Breast epithelium (tissue), 4 donors: ENCODE measurements around the gene PGLYRP4. TPM values are rescaled to one million over a fixed set of nuclear protein-coding genes. Genes with fewer than 3 reads are reported as not detected.

Experiments
- DNase-seq, 2 donors: peaks; one replicate each; pipeline ENCODE4 v3.0.0-alpha.2; 2019; ENCODE audit warnings: low spot score in 2 of 2
- H3K27ac ChIP-seq, 2 donors: fragments of 200-600 bp; sonication (generic) in 1 of 2; one replicate each; pipeline ENCODE4 v1.5.1; 2016 to 2019; ENCODE audit warnings: mild to moderate bottlenecking in 1 of 2
- H3K27me3 ChIP-seq, 2 donors: fragments of 200-600 bp; sonication (generic) in 1 of 2; one replicate each; pipeline versions ENCODE4 v1.5.1 to v1.6.0; 2017 to 2019; ENCODE audit warnings: control low read depth in 1 of 2, mild to moderate bottlenecking in 1 of 2
- H3K36me3 ChIP-seq: fragments of 200-600 bp; one replicate; pipeline ENCODE4 v1.5.1; 2019
- H3K4me1 ChIP-seq, 2 donors: fragments of 200-600 bp; sonication (generic); one replicate each; pipeline ENCODE4 v1.5.1; 2016 to 2019; ENCODE audit warnings: control low read depth in 1 of 2
- H3K4me3 ChIP-seq, 3 donors: fragments of 200-600 bp; sonication (generic); 1 replicate in 2 of 3; 2 replicates in 1 of 3; pipeline ENCODE4 v1.5.1; 2016 to 2019; ENCODE audit warnings: mild to moderate bottlenecking in 3 of 3, moderate library complexity in 2 of 3
- H3K9me3 ChIP-seq, 2 donors: fragments of 200-600 bp; sonication (generic) in 1 of 2; one replicate each; pipeline ENCODE4 v1.5.1; 2016 to 2019; ENCODE audit warnings: control low read depth in 1 of 2
- CTCF ChIP-seq, 3 donors: fragments of 450-650 bp; IDR thresholded peaks; one replicate each; pipeline ENCODE4 v1.5.1; 2016 to 2017; ENCODE audit warnings: antibody characterized with exemption in 3 of 3, mild to moderate bottlenecking in 3 of 3, moderate library complexity in 3 of 3
- POLR2A ChIP-seq: fragments of 450-650 bp; IDR thresholded peaks from one replicate; pipeline ENCODE4 v1.6.1; 2016; ENCODE audit warnings: antibody characterized with exemption, mild to moderate bottlenecking, moderate library complexity
- POLR2AphosphoS5 ChIP-seq, 3 donors: sonication (generic); formaldehyde crosslinking; IDR thresholded peaks; one replicate each; pipeline ENCODE4 v1.6.1; 2017; ENCODE audit warnings: antibody characterized with exemption in 3 of 3
- intact Hi-C: fragments of 100-400 bp; cut with DNase I; formaldehyde crosslinking; loops from one replicate; pipeline ENCODE4 v1.15.1; 2023; ENCODE audit warnings: low total_unique reads
- total RNA-seq, 3 donors: library from RNA; depleted of rRNA; stranded (reverse); fragments of >200 nt; gene quantifications; one replicate each; pipeline ENCODE4 v1.1.0, GENCODE V29; 2016

PGLYRP4 gene
- total RNA-seq, 3 donors from 2014 or later, result not detected

GRCh38 chr1:153392258-153392657 is 43.6 kb upstream of the PGLYRP4 start:
- no peak for DNase-seq
- Histone ChIP-seq H3K36me3 (no peaks in the 10 kb centered on the region), H3K27ac (no peak overlapping the region), H3K4me3 (no peak overlapping the region), H3K4me1 (no peaks in the 10 kb centered on the region), H3K27me3 (peaks cover 0 to 7% of the 10 kb centered on the region in 2 donors), H3K9me3 (no peaks in the 10 kb centered on the region)
- intact Hi-C loops, result no loop called here
- no peak for TF ChIP-seq POLR2AphosphoS5 (IDR thresholded peaks at IDR 0.05)
- TF ChIP-seq CTCF (IDR thresholded peaks at IDR 0.05), result no peak
- no peak for TF ChIP-seq POLR2A

DNA sequence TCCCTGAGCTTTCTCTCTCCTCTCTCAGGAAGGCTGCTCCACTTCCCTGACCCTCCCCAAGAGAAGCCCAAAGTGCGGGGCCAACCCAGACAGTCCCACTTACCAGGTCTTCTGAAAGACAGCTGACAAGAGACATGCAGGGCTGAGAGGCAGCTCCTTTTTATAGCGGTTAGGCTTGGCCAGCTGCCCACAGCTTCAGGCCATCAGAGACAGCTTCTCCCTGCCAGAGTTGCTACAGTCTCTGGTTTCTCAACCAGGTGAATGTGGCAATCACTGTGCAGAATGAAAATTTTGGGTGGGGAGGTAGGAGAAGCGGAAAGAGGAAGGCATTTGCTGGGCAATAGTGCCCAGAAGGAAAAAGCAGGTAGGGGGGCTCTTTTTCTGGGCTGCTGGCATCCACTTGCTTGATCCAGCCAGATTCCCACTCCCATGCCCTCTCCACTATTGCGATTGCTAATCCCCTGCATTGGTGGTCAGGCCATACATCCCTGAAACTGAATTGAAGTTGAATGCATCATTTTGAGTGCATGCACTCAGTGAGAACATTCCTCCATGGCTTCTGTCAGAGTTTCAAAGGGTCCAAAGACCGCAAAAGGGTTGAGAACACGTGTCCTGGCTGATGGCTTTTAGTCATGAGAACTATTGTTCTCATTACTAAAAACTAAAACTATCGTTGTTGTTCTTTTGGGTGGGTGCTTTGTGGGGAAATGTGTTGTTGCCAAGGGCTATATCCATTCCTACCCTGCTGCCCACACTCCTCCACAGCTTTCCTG is 42.5 kb upstream of the PGLYRP4 start, which contains the start of gene S100A8:
TSS of gene S100A8 (minus strand) at position 136 of the 773 bp plus-strand sequence. CDS start 538 bp downstream, outside the sequence.
- Histone ChIP-seq H3K4me3 (no peak within 1 kb of the TSS), H3K27ac (no peak within 1 kb of the TSS), H3K9me3 (no peaks in the 10 kb centered on the region), H3K4me1 (no peaks in the 10 kb centered on the region), H3K27me3 (peaks cover 0 to 4% of the 10 kb centered on the region in 2 donors), H3K36me3 (no peaks in the 10 kb centered on the region)
- intact Hi-C loops, result no loop called here
- DNase-seq, result peak; percentile 63
- no peak for TF ChIP-seq CTCF (IDR thresholded peaks at IDR 0.05)
- no peak for TF ChIP-seq POLR2A
- TF ChIP-seq POLR2AphosphoS5 (IDR thresholded peaks at IDR 0.05), result no peak

- Histone ChIP-seq H3K4me3 (no peak overlapping the region), H3K36me3 (no peaks in the 10 kb centered on the region), H3K4me1 (no peaks in the 10 kb centered on the region), H3K9me3 (no peaks in the 10 kb centered on the region), H3K27ac (no peak overlapping the region), H3K27me3 (no peaks in the 10 kb centered on the region)
- intact Hi-C loops, result no loop called here
- DNase-seq, result peak in 1 of 2 donors; percentile 7
- TF ChIP-seq POLR2AphosphoS5 (IDR thresholded peaks at IDR 0.05), result no peak
- no peak for TF ChIP-seq CTCF (IDR thresholded peaks at IDR 0.05)
- no peak for TF ChIP-seq POLR2A
Measured at GRCh38 chr1:153389973-153390879, 41.6 kb upstream of the PGLYRP4 start.

GRCh38 chr1:153389401-153389800 is 40.8 kb upstream of the PGLYRP4 start:
- no peak overlapping the region for H3K27ac ChIP-seq
- no peaks in the 10 kb centered on the region for H3K4me1 ChIP-seq
- DNase-seq, result no peak

DNA sequence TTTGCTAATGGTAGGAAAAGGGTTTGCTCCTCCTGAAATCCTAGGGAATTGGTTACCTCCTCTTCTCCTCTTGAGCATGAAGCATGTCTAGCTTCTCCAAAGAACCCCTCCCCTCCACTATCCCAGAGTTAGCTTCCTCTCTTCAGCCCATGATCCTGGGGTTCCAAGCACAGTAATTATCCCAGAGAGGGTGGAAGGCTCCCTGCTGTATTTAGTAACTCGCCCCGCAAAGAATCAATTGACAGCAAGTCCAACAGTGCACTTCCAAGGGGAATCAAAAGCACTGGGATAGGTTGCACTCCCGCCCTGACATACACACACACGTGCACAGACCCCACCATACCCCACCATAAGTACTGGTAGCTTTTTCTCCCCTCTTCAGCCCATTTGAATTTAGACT is 39.1 kb upstream of the PGLYRP4 start:
- intact Hi-C loops, result no loop called here
- Histone ChIP-seq H3K36me3 (no peaks in the 10 kb centered on the region), H3K27ac (no peak overlapping the region), H3K4me1 (no peaks in the 10 kb centered on the region), H3K9me3 (peaks cover 0 to 2% of the 10 kb centered on the region in 2 donors), H3K27me3 (no peaks in the 10 kb centered on the region), H3K4me3 (no peak overlapping the region)
- no peak for TF ChIP-seq POLR2AphosphoS5 (IDR thresholded peaks at IDR 0.05)
- TF ChIP-seq CTCF (IDR thresholded peaks at IDR 0.05), result no peak
- TF ChIP-seq POLR2A, result no peak
- no peak for DNase-seq

More at GRCh38 chr1:153389401-153389800, 40.8 kb upstream of the PGLYRP4 start:
- intact Hi-C loops, result no loop called here
- TF ChIP-seq POLR2AphosphoS5 (IDR thresholded peaks at IDR 0.05) (no peak), POLR2A (no peak)
- no peaks in the 10 kb centered on the region for H3K36me3 ChIP-seq
- H3K27me3 ChIP-seq, result no peaks in the 10 kb centered on the region
- no peak overlapping the region for H3K4me3 ChIP-seq
- no peaks in the 10 kb centered on the region for H3K9me3 ChIP-seq
